Measurements from ENCODE around the gene MYG1. TPM values are rescaled to one million over a fixed set of nuclear protein-coding genes. Genes with fewer than 3 reads are reported as not detected.

MYG1 gene
- polyA plus RNA-seq, 1 donor (not counting 4 experiments of a cell fraction or from before 2014, with no cell fraction given), result 27.2 TPM

DNA sequence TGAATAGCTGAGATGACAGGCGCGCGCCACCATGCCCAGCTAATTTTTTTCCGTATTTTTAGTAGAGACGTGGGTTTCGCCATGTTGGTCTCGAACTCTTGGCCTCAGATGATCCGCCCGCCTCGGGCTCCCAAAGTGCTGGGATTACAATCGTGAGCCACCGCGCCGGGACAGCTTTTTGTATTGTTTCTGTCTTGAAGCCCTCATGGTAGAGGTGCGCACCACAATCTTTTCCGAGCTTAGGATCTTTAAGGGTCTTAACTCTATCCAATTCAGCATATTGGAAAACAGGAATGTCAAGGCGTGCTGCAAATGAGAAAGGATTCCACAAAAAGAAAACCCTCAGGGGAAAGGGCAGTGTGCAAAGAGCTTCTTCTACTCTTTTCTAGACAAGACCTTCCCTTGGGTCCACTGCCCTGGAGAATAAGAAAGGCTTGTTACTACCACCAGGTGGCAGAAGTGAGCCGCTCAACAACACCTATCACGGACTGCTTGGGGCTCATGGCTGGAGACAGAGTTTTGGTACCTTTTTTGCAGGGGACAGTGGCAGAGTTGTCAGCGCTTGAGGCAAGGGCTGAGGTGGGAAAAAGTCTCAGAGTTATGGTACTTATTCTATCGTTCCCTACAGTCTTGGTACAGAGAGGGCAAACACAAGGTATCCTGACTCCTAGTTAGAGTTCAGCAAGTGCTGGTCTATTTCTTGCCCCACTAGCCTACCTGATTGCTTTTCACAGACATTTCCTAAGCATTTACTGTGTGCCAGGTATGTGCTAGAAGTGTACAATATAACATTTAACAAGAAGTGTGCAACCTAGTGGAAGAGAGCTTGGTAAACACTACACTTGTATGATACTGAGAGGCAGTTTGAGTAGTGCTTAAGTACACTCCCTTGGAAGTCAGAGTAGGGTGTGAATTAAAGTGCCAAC lies 53.1 kb downstream of the MYG1 start:
- peak; percentile 36 for FAIRE-seq
- no peak for TF ChIP-seq EZH2 (IDR thresholded peaks at IDR 0.05; ENCODE audit: low read length)
- TF ChIP-seq, protein P1, sequence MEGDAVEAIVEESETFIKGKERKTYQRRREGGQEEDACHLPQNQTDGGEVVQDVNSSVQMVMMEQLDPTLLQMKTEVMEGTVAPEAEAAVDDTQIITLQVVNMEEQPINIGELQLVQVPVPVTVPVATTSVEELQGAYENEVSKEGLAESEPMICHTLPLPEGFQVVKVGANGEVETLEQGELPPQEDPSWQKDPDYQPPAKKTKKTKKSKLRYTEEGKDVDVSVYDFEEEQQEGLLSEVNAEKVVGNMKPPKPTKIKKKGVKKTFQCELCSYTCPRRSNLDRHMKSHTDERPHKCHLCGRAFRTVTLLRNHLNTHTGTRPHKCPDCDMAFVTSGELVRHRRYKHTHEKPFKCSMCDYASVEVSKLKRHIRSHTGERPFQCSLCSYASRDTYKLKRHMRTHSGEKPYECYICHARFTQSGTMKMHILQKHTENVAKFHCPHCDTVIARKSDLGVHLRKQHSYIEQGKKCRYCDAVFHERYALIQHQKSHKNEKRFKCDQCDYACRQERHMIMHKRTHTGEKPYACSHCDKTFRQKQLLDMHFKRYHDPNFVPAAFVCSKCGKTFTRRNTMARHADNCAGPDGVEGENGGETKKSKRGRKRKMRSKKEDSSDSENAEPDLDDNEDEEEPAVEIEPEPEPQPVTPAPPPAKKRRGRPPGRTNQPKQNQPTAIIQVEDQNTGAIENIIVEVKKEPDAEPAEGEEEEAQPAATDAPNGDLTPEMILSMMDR (optimal IDR thresholded peaks at IDR 0.05 in 1 of 3, IDR thresholded peaks at IDR 0.05 in 1 of 3, conservative IDR thresholded peaks at IDR 0.05 in 1 of 3; ENCODE audit: extremely low read depth in 1 of 3, insufficient read depth in 2 of 3, low read length in 3 of 3), result peak; percentile 78 to 84 (median 80)

DNA sequence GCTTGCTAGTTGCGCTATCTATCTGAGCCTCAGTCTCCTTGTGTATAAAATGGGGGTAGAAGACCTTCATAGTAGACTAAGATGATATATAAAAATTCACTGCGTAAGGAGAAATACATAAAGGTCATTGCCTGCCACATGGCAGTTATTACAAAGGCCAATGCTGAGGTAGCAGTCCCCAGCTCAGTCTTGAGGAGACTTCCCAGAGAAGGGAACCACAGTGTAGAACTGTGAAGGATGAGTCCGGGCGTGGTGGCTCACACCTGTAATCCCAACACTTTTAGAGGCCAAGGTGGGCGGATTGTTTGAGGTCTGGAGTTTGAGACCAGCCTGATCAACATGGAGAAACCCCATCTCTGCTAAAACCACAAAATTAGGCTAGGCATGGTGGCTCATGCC lies 53.8 kb downstream of the MYG1 start:
- Histone ChIP-seq H3K27me3 (ENCODE audit: control insufficient read depth, extremely low read depth, insufficient read depth, low read length) (no peaks in the 10 kb centered on the region), H3K9me1 (ENCODE audit: control insufficient read depth, extremely low read depth, insufficient read depth, low read length) (no peaks in the 10 kb centered on the region), H3K9me3 (ENCODE audit: control insufficient read depth, low read depth, low read length) (no peaks in the 10 kb centered on the region), H2AFZ (ENCODE audit: control insufficient read depth, low read length) (no peak overlapping the region), H3K79me2 (ENCODE audit: control insufficient read depth, insufficient read depth, low read length) (no peaks in the 10 kb centered on the region), H3K9ac (ENCODE audit: control insufficient read depth, extremely low read depth, insufficient read depth, low read length) (no peak overlapping the region), H4K20me1 (ENCODE audit: control insufficient read depth, extremely low read depth, insufficient read depth, low read length) (no peaks in the 10 kb centered on the region), H3K36me3 (ENCODE audit: control insufficient read depth in 2 of 2, extremely low read depth in 1 of 2, insufficient read depth in 2 of 2, low read length in 2 of 2) (no peaks in the 10 kb centered on the region), H3K4me3 (ENCODE audit: control insufficient read depth in 2 of 3, extremely low read depth in 1 of 3, insufficient read depth in 2 of 3, low read depth in 1 of 3, low read length in 3 of 3) (no peak overlapping the region), H3K27ac (ENCODE audit: control insufficient read depth, insufficient read depth, low read length) (no peak overlapping the region), H3K4me1 (ENCODE audit: control insufficient read depth, extremely low read depth, insufficient read depth, low read length) (peaks cover 9% of the 10 kb centered on the region), H3K4me2 (ENCODE audit: control insufficient read depth, extremely low read depth, insufficient read depth, low read depth, low read length) (no peak overlapping the region)
- no peak for DNase-seq (ENCODE audit: low read depth, low spot score)
- no peak for FAIRE-seq
- dilution Hi-C loops (cut with MboI; ENCODE audit: extremely low pct_ligation_motif_present, low sequenced_read_pairs), result no loop called here
- TF ChIP-seq, protein P1 (optimal IDR thresholded peaks at IDR 0.05 in 1 of 3, IDR thresholded peaks at IDR 0.05 in 1 of 3, conservative IDR thresholded peaks at IDR 0.05 in 1 of 3; ENCODE audit: extremely low read depth in 1 of 3, insufficient read depth in 2 of 3, low read length in 3 of 3), result no peak
- no peak for TF ChIP-seq EZH2 (IDR thresholded peaks at IDR 0.05; ENCODE audit: low read length)

More for the DNA sequence above, 53.1 kb downstream of the MYG1 start:
- H3K4me1 ChIP-seq (ENCODE audit: control insufficient read depth, extremely low read depth, insufficient read depth, low read length), result peaks cover 9% of the 10 kb centered on the region
- H3K4me2 ChIP-seq (ENCODE audit: control insufficient read depth, extremely low read depth, insufficient read depth, low read depth, low read length), result no peak overlapping the region
- no peaks in the 10 kb centered on the region for H3K9me1 ChIP-seq (ENCODE audit: control insufficient read depth, extremely low read depth, insufficient read depth, low read length)
- peak; percentile 67 for DNase-seq (ENCODE audit: low read depth, low spot score)
- H3K4me3 ChIP-seq (ENCODE audit: control insufficient read depth in 2 of 3, extremely low read depth in 1 of 3, insufficient read depth in 2 of 3, low read depth in 1 of 3, low read length in 3 of 3), result no peak overlapping the region
- peak overlapping the region; percentile 22 for H2AFZ ChIP-seq (ENCODE audit: control insufficient read depth, low read length)
- no peaks in the 10 kb centered on the region for H3K9me3 ChIP-seq (ENCODE audit: control insufficient read depth, low read depth, low read length)
- no peaks in the 10 kb centered on the region for H3K79me2 ChIP-seq (ENCODE audit: control insufficient read depth, insufficient read depth, low read length)
- no peaks in the 10 kb centered on the region for H3K36me3 ChIP-seq (ENCODE audit: control insufficient read depth in 2 of 2, extremely low read depth in 1 of 2, insufficient read depth in 2 of 2, low read length in 2 of 2)
- no peak overlapping the region for H3K9ac ChIP-seq (ENCODE audit: control insufficient read depth, extremely low read depth, insufficient read depth, low read length)
- no peaks in the 10 kb centered on the region for H3K27me3 ChIP-seq (ENCODE audit: control insufficient read depth, extremely low read depth, insufficient read depth, low read length)
- H3K27ac ChIP-seq (ENCODE audit: control insufficient read depth, insufficient read depth, low read length), result no peak overlapping the region
- H4K20me1 ChIP-seq (ENCODE audit: control insufficient read depth, extremely low read depth, insufficient read depth, low read length), result no peaks in the 10 kb centered on the region
- dilution Hi-C loops (cut with MboI; ENCODE audit: extremely low pct_ligation_motif_present, low sequenced_read_pairs), result no loop called here

Data from keratinocyte (primary cell).